Esophagus muscularis mucosa (tissue), 4 donors: ENCODE data around the gene TP53AIP1.

ENCODE experiments used
- CTCF ChIP-seq, 3 experiments: fragments of 200-600 bp in 2 of 3; fragments of 450-650 bp in 1 of 3; sonication (generic) in 2 of 3; IDR thresholded peaks; one replicate each; pipeline ENCODE4 v1.5.1; 2017 to 2019; ENCODE audit warnings: antibody characterized with exemption in 3 of 3, mild to moderate bottlenecking in 2 of 3, moderate library complexity in 1 of 3
- EP300 ChIP-seq: sonication (generic); formaldehyde crosslinking; IDR thresholded peaks from one replicate; pipeline ENCODE4 v1.6.1; 2017; ENCODE audit warnings: antibody characterized with exemption
- POLR2A ChIP-seq: fragments of 450-650 bp; IDR thresholded peaks from one replicate; pipeline ENCODE4 v1.6.1; 2017; ENCODE audit warnings: antibody characterized with exemption, moderate library complexity, mild to moderate bottlenecking, low read depth
- POLR2AphosphoS5 ChIP-seq, 2 donors: sonication (generic); formaldehyde crosslinking; IDR thresholded peaks; one replicate each; pipeline ENCODE4 v1.6.1; 2017; ENCODE audit warnings: antibody characterized with exemption in 2 of 2

GRCh38 chr11:128910576-128910975 lies 32.1 kb downstream of the TP53AIP1 start:
- TF ChIP-seq CTCF (IDR thresholded peaks at IDR 0.05) (no peak), EP300 (no peak), POLR2A (no peak), POLR2AphosphoS5 (IDR thresholded peaks at IDR 0.05) (no peak)
